HG02759 (cell line): ENCODE data around the gene PEAR1.

Experiments
- ATAC-seq: cut with Tn5 transposase; IDR thresholded peaks from one replicate; pipeline ENCODE4 v1.9.1; 2021; ENCODE audit warnings: mild to moderate bottlenecking, moderate library complexity; ENCODE audit not compliant: unreplicated experiment

Gene PEAR1

GRCh38 chr1:156933136-156933535, 39.6 kb downstream of the PEAR1 start:
- no peak for ATAC-seq

- no peak for ATAC-seq
Measured at GRCh38 chr1:156935505-156936128, 42.1 kb downstream of the PEAR1 start.

GRCh38 chr1:156936191-156936590, 42.7 kb downstream of the PEAR1 start:
- no peak for ATAC-seq

GRCh38 chr1:156936721-156937220, 43.3 kb downstream of the PEAR1 start:
- no peak for ATAC-seq

- no peak for ATAC-seq
Measured at GRCh38 chr1:156937883-156938282, 44.4 kb downstream of the PEAR1 start.

- ATAC-seq, result no peak
Measured at GRCh38 chr1:156938813-156939212, 45.3 kb downstream of the PEAR1 start.

GRCh38 chr1:156939786-156940334, 46.3 kb downstream of the PEAR1 start:
- no peak for ATAC-seq

GRCh38 chr1:156941675-156942074, 48.2 kb downstream of the PEAR1 start:
- no peak for ATAC-seq

- no peak for ATAC-seq
Measured at GRCh38 chr1:156942176-156942575, 48.7 kb downstream of the PEAR1 start.

- no peak for ATAC-seq
Measured at GRCh38 chr1:156942576-156942975, 49.1 kb downstream of the PEAR1 start.

GRCh38 chr1:156943756-156944155, 50.2 kb downstream of the PEAR1 start:
- no peak for ATAC-seq

- no peak for ATAC-seq
Measured at GRCh38 chr1:156944268-156944667, 50.8 kb downstream of the PEAR1 start.

- no peak for ATAC-seq
Measured at GRCh38 chr1:156944848-156945247, 51.3 kb downstream of the PEAR1 start.

- no peak for ATAC-seq
Measured at GRCh38 chr1:156945881-156946661, 52.6 kb downstream of the PEAR1 start.

GRCh38 chr1:156947127-156947526, 53.6 kb downstream of the PEAR1 start:
- no peak for ATAC-seq

- no peak for ATAC-seq
Measured at GRCh38 chr1:156947818-156948525, 54.5 kb downstream of the PEAR1 start.

- no peak for ATAC-seq
Measured at GRCh38 chr1:156948708-156949107, 55.2 kb downstream of the PEAR1 start.

GRCh38 chr1:156949127-156949526, 55.6 kb downstream of the PEAR1 start:
- ATAC-seq, result no peak

- no peak for ATAC-seq
Measured at GRCh38 chr1:156951371-156951770, 57.9 kb downstream of the PEAR1 start.

- no peak for ATAC-seq
Measured at GRCh38 chr1:156953571-156953970, 60.1 kb downstream of the PEAR1 start.

GRCh38 chr1:156956333-156956732, 62.8 kb downstream of the PEAR1 start:
- no peak for ATAC-seq
